Memory B cell (primary cell): ENCODE data around the gene WDFY3.

ENCODE experiments used
- ATAC-seq: fragments of 150-1000 bp; cut with Tn5 transposase; 2 replicates; pipeline ENCODE4 v1.10.0; 2021; ENCODE audit warnings: low read depth, mild to moderate bottlenecking, moderate library complexity
- DNase-seq, 2 donors: peaks; one replicate each; pipeline ENCODE4 v3.0.0; 2022; ENCODE audit warnings: low spot score in 2 of 2
- H3K27ac Mint-ChIP-seq: one replicate; pipeline ENCODE4 v1.8.0; 2022; ENCODE audit warnings: mild to moderate bottlenecking, moderate library complexity, mixed read lengths
- H3K27me3 Mint-ChIP-seq: one replicate; pipeline ENCODE4 v1.8.0; 2022; ENCODE audit warnings: mixed read lengths
- H3K36me3 Mint-ChIP-seq: one replicate; pipeline ENCODE4 v1.8.0; 2022; ENCODE audit warnings: mild to moderate bottlenecking, mixed read lengths
- H3K4me1 Mint-ChIP-seq: one replicate; pipeline ENCODE4 v1.8.0; 2022; ENCODE audit warnings: mixed read lengths
- H3K4me3 Mint-ChIP-seq: one replicate; pipeline ENCODE4 v1.8.0; 2022; ENCODE audit warnings: mild to moderate bottlenecking, moderate library complexity, mixed read lengths
- H3K9me3 Mint-ChIP-seq: one replicate; pipeline ENCODE4 v1.8.0; 2022; ENCODE audit warnings: mixed read lengths

The WDFY3 gene

DNA sequence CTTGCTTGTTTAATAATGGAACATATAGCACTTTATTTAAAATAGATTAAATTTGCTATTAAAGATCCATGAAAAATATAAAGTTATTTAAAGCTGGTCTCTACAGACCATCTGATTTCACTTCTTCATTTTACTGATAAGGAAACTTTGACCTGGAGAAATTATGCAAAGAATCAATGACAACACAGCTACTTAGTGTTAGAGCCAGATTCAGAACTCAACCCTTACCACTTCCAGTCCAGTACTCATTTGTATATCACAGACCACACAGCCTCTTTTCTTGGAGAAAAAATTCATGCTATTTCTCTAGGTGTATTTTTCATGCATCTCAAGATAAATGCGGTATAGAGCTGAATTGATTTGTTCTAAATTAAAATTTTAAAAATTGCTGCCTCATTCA lies 34.0 kb downstream of the WDFY3 start:
- peaks cover 2% of the 10 kb centered on the region for H3K27me3 Mint-ChIP-seq
- H3K9me3 Mint-ChIP-seq: no peaks in the 10 kb centered on the region
- H3K4me3 Mint-ChIP-seq: no peak overlapping the region
- no peak overlapping the region for H3K27ac Mint-ChIP-seq
- ATAC-seq (no peak), DNase-seq (no peak)
- no peaks in the 10 kb centered on the region for H3K4me1 Mint-ChIP-seq
- H3K36me3 Mint-ChIP-seq: no peaks in the 10 kb centered on the region

GRCh38 chr4:84931961-84932360 lies 34.5 kb downstream of the WDFY3 start:
- ATAC-seq (no peak), DNase-seq (no peak)
- Mint-ChIP-seq H3K4me1 (no peaks in the 10 kb centered on the region), H3K36me3 (no peaks in the 10 kb centered on the region), H3K27me3 (no peaks in the 10 kb centered on the region), H3K9me3 (no peaks in the 10 kb centered on the region), H3K27ac (no peak overlapping the region), H3K4me3 (no peak overlapping the region)

DNA sequence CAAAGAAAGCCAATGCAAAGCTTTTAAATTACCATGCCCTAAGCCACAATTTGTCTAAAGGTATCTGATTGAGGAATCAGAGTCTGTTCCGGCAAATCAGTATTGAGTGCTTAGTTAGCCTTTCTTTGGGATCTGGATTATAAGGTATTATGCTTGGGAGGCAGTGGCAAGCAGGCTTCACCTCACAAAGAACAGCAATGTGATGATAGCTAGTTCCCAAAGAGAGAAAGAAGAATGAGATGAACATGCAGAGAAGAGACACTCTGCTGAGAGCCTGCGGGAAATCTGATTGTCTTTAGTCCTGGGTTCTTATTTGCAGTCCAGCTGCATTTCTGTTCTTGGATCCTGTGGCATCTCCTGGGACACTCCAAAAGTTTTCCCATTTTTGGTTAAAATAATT lies 35.2 kb downstream of the WDFY3 start:
- no peak for DNase-seq
- ATAC-seq: no peak
- no peaks in the 10 kb centered on the region for H3K36me3 Mint-ChIP-seq
- no peaks in the 10 kb centered on the region for H3K4me1 Mint-ChIP-seq
- H3K27me3 Mint-ChIP-seq: no peaks in the 10 kb centered on the region
- no peaks in the 10 kb centered on the region for H3K9me3 Mint-ChIP-seq
- H3K27ac Mint-ChIP-seq: no peak overlapping the region
- no peak overlapping the region for H3K4me3 Mint-ChIP-seq

- Mint-ChIP-seq H3K36me3 (no peaks in the 10 kb centered on the region), H3K27ac (no peak overlapping the region), H3K27me3 (no peaks in the 10 kb centered on the region), H3K4me3 (no peak overlapping the region), H3K9me3 (no peaks in the 10 kb centered on the region), H3K4me1 (no peaks in the 10 kb centered on the region)
- ATAC-seq: no peak
- no peak for DNase-seq
These were observed 38.4 kb downstream of the WDFY3 start for GRCh38 chr4:84928089-84928488.

GRCh38 chr4:84927428-84927827 lies 39.1 kb downstream of the WDFY3 start:
- no peaks in the 10 kb centered on the region for H3K36me3 Mint-ChIP-seq
- no peaks in the 10 kb centered on the region for H3K4me1 Mint-ChIP-seq
- no peak for DNase-seq
- H3K4me3 Mint-ChIP-seq: no peak overlapping the region
- no peak for ATAC-seq
- no peak overlapping the region for H3K27ac Mint-ChIP-seq
- H3K9me3 Mint-ChIP-seq: no peaks in the 10 kb centered on the region
- no peaks in the 10 kb centered on the region for H3K27me3 Mint-ChIP-seq

GRCh38 chr4:84925558-84925957 lies 40.9 kb downstream of the WDFY3 start:
- Mint-ChIP-seq H3K4me3 (no peak overlapping the region), H3K36me3 (no peaks in the 10 kb centered on the region), H3K27ac (no peak overlapping the region), H3K27me3 (no peaks in the 10 kb centered on the region), H3K4me1 (no peaks in the 10 kb centered on the region), H3K9me3 (no peaks in the 10 kb centered on the region)
- no peak for DNase-seq
- no peak for ATAC-seq

- Mint-ChIP-seq H3K36me3 (no peaks in the 10 kb centered on the region), H3K4me1 (no peaks in the 10 kb centered on the region), H3K9me3 (no peaks in the 10 kb centered on the region), H3K4me3 (no peak overlapping the region), H3K27ac (no peak overlapping the region), H3K27me3 (no peaks in the 10 kb centered on the region)
- ATAC-seq: no peak
- no peak for DNase-seq
These were observed 42.1 kb downstream of the WDFY3 start for GRCh38 chr4:84924434-84924833.

GRCh38 chr4:84920617-84921016 lies 45.9 kb downstream of the WDFY3 start:
- H3K36me3 Mint-ChIP-seq: no peaks in the 10 kb centered on the region
- H3K27me3 Mint-ChIP-seq: no peaks in the 10 kb centered on the region
- ATAC-seq (no peak), DNase-seq (no peak)
- H3K4me3 Mint-ChIP-seq: no peak overlapping the region
- H3K4me1 Mint-ChIP-seq: no peaks in the 10 kb centered on the region
- no peaks in the 10 kb centered on the region for H3K9me3 Mint-ChIP-seq
- no peak overlapping the region for H3K27ac Mint-ChIP-seq

- DNase-seq: no peak
- H3K36me3 Mint-ChIP-seq: no peaks in the 10 kb centered on the region
- no peak for ATAC-seq
- H3K27me3 Mint-ChIP-seq: no peaks in the 10 kb centered on the region
- H3K9me3 Mint-ChIP-seq: no peaks in the 10 kb centered on the region
- no peak overlapping the region for H3K27ac Mint-ChIP-seq
- no peak overlapping the region for H3K4me3 Mint-ChIP-seq
- no peaks in the 10 kb centered on the region for H3K4me1 Mint-ChIP-seq
These were observed 48.5 kb downstream of the WDFY3 start for GRCh38 chr4:84917869-84918600.

DNA sequence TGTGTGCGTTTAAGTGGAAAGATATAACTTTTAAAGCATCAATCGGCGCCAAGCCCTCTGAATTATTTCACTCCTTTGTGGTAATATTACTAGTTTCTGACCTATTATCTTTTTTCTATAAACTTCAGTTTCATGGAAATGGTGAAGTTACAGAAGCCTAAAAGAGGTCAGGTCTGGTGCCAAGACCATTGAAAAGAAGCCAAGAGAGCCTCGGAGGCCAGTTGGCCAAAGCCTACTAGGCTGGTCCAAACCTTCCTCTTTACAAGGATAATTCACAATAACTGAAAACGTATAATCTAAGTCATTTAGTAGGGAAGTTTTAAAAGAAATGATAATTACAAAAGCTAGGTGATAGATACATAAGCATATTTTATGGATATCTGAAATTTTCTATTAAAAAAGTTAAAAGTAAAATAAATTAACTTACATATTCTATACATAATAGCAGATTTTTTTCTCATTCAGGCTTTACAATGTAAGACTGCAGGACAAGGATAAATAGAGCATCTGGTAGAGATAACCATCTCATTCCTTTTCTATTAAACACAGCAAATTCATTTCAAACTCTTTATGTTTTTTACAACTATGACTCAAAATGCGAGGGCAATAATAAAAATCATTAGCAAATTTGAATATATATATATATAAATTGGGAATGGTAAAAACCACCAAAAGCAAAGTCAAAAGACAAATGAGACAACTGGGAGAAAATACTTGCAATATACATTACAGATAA lies 49.2 kb downstream of the WDFY3 start:
- no peak overlapping the region for H3K27ac Mint-ChIP-seq
- ATAC-seq (no peak), DNase-seq (no peak)
- no peaks in the 10 kb centered on the region for H3K9me3 Mint-ChIP-seq
- no peak overlapping the region for H3K4me3 Mint-ChIP-seq
- no peaks in the 10 kb centered on the region for H3K36me3 Mint-ChIP-seq
- no peaks in the 10 kb centered on the region for H3K27me3 Mint-ChIP-seq
- H3K4me1 Mint-ChIP-seq: no peaks in the 10 kb centered on the region

DNA sequence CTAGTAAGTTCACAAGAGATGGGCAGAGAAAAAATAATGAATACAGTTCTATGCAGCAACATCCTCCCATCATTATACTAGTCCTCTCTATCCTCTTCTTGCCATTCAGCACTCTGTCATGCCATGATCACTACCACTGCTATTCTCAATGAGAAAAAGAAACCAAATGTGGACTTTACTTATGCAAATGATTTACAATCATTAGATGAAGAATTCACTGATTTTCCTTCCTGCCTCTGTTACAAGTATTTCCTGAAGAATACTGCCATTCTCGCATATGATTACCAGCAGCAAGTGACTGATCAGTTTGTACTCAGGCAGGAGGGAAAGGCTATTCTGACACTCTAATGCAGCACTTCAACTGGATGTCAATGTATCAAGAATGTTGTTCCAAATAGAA lies 50.3 kb downstream of the WDFY3 start:
- Mint-ChIP-seq H3K4me1 (no peaks in the 10 kb centered on the region), H3K36me3 (no peaks in the 10 kb centered on the region), H3K27me3 (no peaks in the 10 kb centered on the region), H3K4me3 (no peak overlapping the region), H3K27ac (no peak overlapping the region), H3K9me3 (no peaks in the 10 kb centered on the region)
- no peak for ATAC-seq
- no peak for DNase-seq

DNA sequence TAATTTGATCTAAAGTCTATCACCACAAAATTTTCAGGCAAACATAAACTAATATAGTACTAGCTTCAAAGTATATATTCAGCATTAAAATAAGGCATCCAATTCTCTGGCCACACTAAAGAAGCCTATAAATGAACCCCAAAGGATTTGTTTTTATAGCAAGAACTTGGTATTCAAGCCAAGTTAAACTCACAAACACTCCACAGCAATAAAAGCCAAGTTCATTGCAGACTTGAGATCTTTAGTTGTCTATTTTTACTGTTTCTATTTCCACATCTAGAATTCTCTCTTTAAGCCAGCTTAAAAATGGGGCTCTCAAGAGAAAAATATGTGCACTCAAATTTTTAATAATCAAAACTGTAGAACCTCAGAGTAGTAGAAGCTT lies 51.1 kb downstream of the WDFY3 start:
- no peaks in the 10 kb centered on the region for H3K9me3 Mint-ChIP-seq
- H3K36me3 Mint-ChIP-seq: no peaks in the 10 kb centered on the region
- no peak overlapping the region for H3K27ac Mint-ChIP-seq
- H3K27me3 Mint-ChIP-seq: no peaks in the 10 kb centered on the region
- H3K4me1 Mint-ChIP-seq: no peaks in the 10 kb centered on the region
- DNase-seq: no peak
- no peak for ATAC-seq
- no peak overlapping the region for H3K4me3 Mint-ChIP-seq

- DNase-seq (no peak), ATAC-seq (no peak)
- no peaks in the 10 kb centered on the region for H3K36me3 Mint-ChIP-seq
- no peaks in the 10 kb centered on the region for H3K9me3 Mint-ChIP-seq
- no peak overlapping the region for H3K27ac Mint-ChIP-seq
- no peak overlapping the region for H3K4me3 Mint-ChIP-seq
- H3K4me1 Mint-ChIP-seq: no peaks in the 10 kb centered on the region
- no peaks in the 10 kb centered on the region for H3K27me3 Mint-ChIP-seq
These were observed 51.6 kb downstream of the WDFY3 start for GRCh38 chr4:84914686-84915395.

- H3K27me3 Mint-ChIP-seq: no peaks in the 10 kb centered on the region
- no peak for DNase-seq
- no peak overlapping the region for H3K4me3 Mint-ChIP-seq
- H3K4me1 Mint-ChIP-seq: no peaks in the 10 kb centered on the region
- no peaks in the 10 kb centered on the region for H3K9me3 Mint-ChIP-seq
- H3K27ac Mint-ChIP-seq: no peak overlapping the region
- ATAC-seq: no peak
- H3K36me3 Mint-ChIP-seq: no peaks in the 10 kb centered on the region
These were observed 53.3 kb downstream of the WDFY3 start for GRCh38 chr4:84913176-84913575.
